ENCODE data around the gene STARD4.

The STARD4 gene

GRCh38 chr5:111494355-111494999 lies 17.9 kb downstream of the STARD4 start:
- no peak for TF ChIP-seq CTCF (IDR thresholded peaks at IDR 0.05)
- no peak for DNase-seq (ENCODE audit: low spot score)
- H3K4me3 ChIP-seq: no peak overlapping the region
- no peak overlapping the region for H3K27ac ChIP-seq

GRCh38 chr5:111493031-111493430 lies 19.3 kb downstream of the STARD4 start:
- Histone ChIP-seq H3K27ac (no peak overlapping the region), H3K4me3 (no peak overlapping the region)
- no peak for DNase-seq (ENCODE audit: low spot score)
- no peak for TF ChIP-seq CTCF (IDR thresholded peaks at IDR 0.05)

GRCh38 chr5:111488353-111488752 lies 24.0 kb downstream of the STARD4 start:
- Histone ChIP-seq H3K4me3 (no peak overlapping the region), H3K27ac (no peak overlapping the region)
- TF ChIP-seq CTCF (IDR thresholded peaks at IDR 0.05): no peak
- no peak for DNase-seq (ENCODE audit: low spot score)

GRCh38 chr5:111486926-111487325 lies 25.4 kb downstream of the STARD4 start:
- no peak overlapping the region for H3K4me3 ChIP-seq
- no peak overlapping the region for H3K27ac ChIP-seq
- TF ChIP-seq CTCF (IDR thresholded peaks at IDR 0.05): no peak
- DNase-seq (ENCODE audit: low spot score): no peak

- DNase-seq (ENCODE audit: low spot score): no peak
- Histone ChIP-seq H3K4me3 (no peak overlapping the region), H3K27ac (no peak overlapping the region)
- no peak for TF ChIP-seq CTCF (IDR thresholded peaks at IDR 0.05)
Observed at GRCh38 chr5:111486055-111486454, 26.3 kb downstream of the STARD4 start.

- no peak for DNase-seq (ENCODE audit: low spot score)
- Histone ChIP-seq H3K27ac (no peak overlapping the region), H3K4me3 (no peak overlapping the region)
- no peak for TF ChIP-seq CTCF (IDR thresholded peaks at IDR 0.05)
Observed at GRCh38 chr5:111480346-111480745, 32.0 kb downstream of the STARD4 start.

- TF ChIP-seq CTCF (IDR thresholded peaks at IDR 0.05): no peak
- Histone ChIP-seq H3K27ac (no peak overlapping the region), H3K4me3 (no peak overlapping the region)
- no peak for DNase-seq (ENCODE audit: low spot score)
Observed at GRCh38 chr5:111478898-111479297, 33.4 kb downstream of the STARD4 start.

All from coronary artery (tissue), 2 donors.